Measurements from ENCODE around the gene TUBG2.

The TUBG2 gene

GRCh38 chr17:42669705-42669976 is 10.6 kb downstream of the TUBG2 start:
- H3K9me3 ChIP-seq (ENCODE audit: control insufficient read depth, insufficient read depth, low read length) = no peaks in the 10 kb centered on the region
- H3K36me3 ChIP-seq (ENCODE audit: insufficient read depth, low read length) = peaks cover 6% of the 10 kb centered on the region
- H3K4me1 ChIP-seq (ENCODE audit: insufficient read depth, low read length) = peaks cover 20% of the 10 kb centered on the region; the same call in 1 of the 2 replicates
- H3K9ac ChIP-seq (ENCODE audit: low read depth, low read length) = peak overlapping the region; percentile 27; the same call in 1 of the 2 replicates

- Histone ChIP-seq H3K36me3 (ENCODE audit: insufficient read depth, low read length) (peaks cover 6% of the 10 kb centered on the region), H3K9me3 (ENCODE audit: control insufficient read depth, insufficient read depth, low read length) (no peaks in the 10 kb centered on the region), H3K4me1 (ENCODE audit: insufficient read depth, low read length) (peaks cover 22% of the 10 kb centered on the region; the same call in 1 of the 2 replicates), H3K9ac (ENCODE audit: low read depth, low read length) (peak overlapping the region; percentile 64; the same call in 1 of the 2 replicates)
These were observed 11.1 kb downstream of the TUBG2 start for GRCh38 chr17:42669977-42670788.

- Histone ChIP-seq H3K9ac (ENCODE audit: low read depth, low read length) (peak overlapping the region; percentile 64), H3K36me3 (ENCODE audit: insufficient read depth, low read length) (peaks cover 6% of the 10 kb centered on the region), H3K9me3 (ENCODE audit: control insufficient read depth, insufficient read depth, low read length) (no peaks in the 10 kb centered on the region), H3K4me1 (ENCODE audit: insufficient read depth, low read length) (peaks cover 22% of the 10 kb centered on the region; the same call in 1 of the 2 replicates)
These were observed 11.9 kb downstream of the TUBG2 start for GRCh38 chr17:42670789-42671657.

- Histone ChIP-seq H3K4me1 (ENCODE audit: insufficient read depth, low read length) (peaks cover 22% of the 10 kb centered on the region; the same call in 1 of the 2 replicates), H3K9ac (ENCODE audit: low read depth, low read length) (peak overlapping the region; percentile 64), H3K9me3 (ENCODE audit: control insufficient read depth, insufficient read depth, low read length) (no peaks in the 10 kb centered on the region), H3K36me3 (ENCODE audit: insufficient read depth, low read length) (peaks cover 1% of the 10 kb centered on the region; the same call in 1 of the 2 replicates)
These were observed 13.0 kb downstream of the TUBG2 start for GRCh38 chr17:42672038-42672437.

GRCh38 chr17:42673266-42673884 is 14.3 kb downstream of the TUBG2 start:
- Histone ChIP-seq H3K9me3 (ENCODE audit: control insufficient read depth, insufficient read depth, low read length) (no peaks in the 10 kb centered on the region), H3K36me3 (ENCODE audit: insufficient read depth, low read length) (no peaks in the 10 kb centered on the region), H3K4me1 (ENCODE audit: insufficient read depth, low read length) (peaks cover 10% of the 10 kb centered on the region; the same call in 1 of the 2 replicates), H3K9ac (ENCODE audit: low read depth, low read length) (peak overlapping the region; percentile 43; the same call in 1 of the 2 replicates)

- Histone ChIP-seq H3K9me3 (ENCODE audit: control insufficient read depth, insufficient read depth, low read length) (no peaks in the 10 kb centered on the region), H3K9ac (ENCODE audit: low read depth, low read length) (peak overlapping the region; percentile 43; the same call in 1 of the 2 replicates), H3K4me1 (ENCODE audit: insufficient read depth, low read length) (peaks cover 10% of the 10 kb centered on the region; the same call in 1 of the 2 replicates), H3K36me3 (ENCODE audit: insufficient read depth, low read length) (no peaks in the 10 kb centered on the region)
These were observed 15.0 kb downstream of the TUBG2 start for GRCh38 chr17:42673885-42674754.

GRCh38 chr17:42674755-42675347 is 15.8 kb downstream of the TUBG2 start:
- Histone ChIP-seq H3K4me1 (ENCODE audit: insufficient read depth, low read length) (peaks cover 10% of the 10 kb centered on the region; the same call in 1 of the 2 replicates), H3K36me3 (ENCODE audit: insufficient read depth, low read length) (no peaks in the 10 kb centered on the region), H3K9ac (ENCODE audit: low read depth, low read length) (peak overlapping the region; percentile 89; the same call in 1 of the 2 replicates), H3K9me3 (ENCODE audit: control insufficient read depth, insufficient read depth, low read length) (no peaks in the 10 kb centered on the region)

GRCh38 chr17:42675348-42675964 is 16.4 kb downstream of the TUBG2 start:
- Histone ChIP-seq H3K4me1 (ENCODE audit: insufficient read depth, low read length) (peaks cover 10% of the 10 kb centered on the region; the same call in 1 of the 2 replicates), H3K9ac (ENCODE audit: low read depth, low read length) (peak overlapping the region; percentile 89), H3K36me3 (ENCODE audit: insufficient read depth, low read length) (no peaks in the 10 kb centered on the region), H3K9me3 (ENCODE audit: control insufficient read depth, insufficient read depth, low read length) (no peaks in the 10 kb centered on the region)

- no peaks in the 10 kb centered on the region for H3K9me3 ChIP-seq (ENCODE audit: control insufficient read depth, insufficient read depth, low read length)
- H3K4me1 ChIP-seq (ENCODE audit: insufficient read depth, low read length) = peaks cover 10% of the 10 kb centered on the region; the same call in 1 of the 2 replicates
These were observed 16.9 kb downstream of the TUBG2 start for GRCh38 chr17:42675965-42676423.

GRCh38 chr17:42676424-42677011 is 17.4 kb downstream of the TUBG2 start, which contains the start of gene PLEKHH3:
Gene PLEKHH3 (minus strand): TSS chr17:42676994. CDS start chr17:42676563, 431 bp downstream.
- Histone ChIP-seq H3K9me3 (ENCODE audit: control insufficient read depth, insufficient read depth, low read length) (no peaks in the 10 kb centered on the region), H3K9ac (ENCODE audit: low read depth, low read length) (peak within 1 kb of the TSS; percentile 89), H3K4me1 (ENCODE audit: insufficient read depth, low read length) (peaks cover 14% of the 10 kb centered on the region; the same call in 1 of the 2 replicates), H3K36me3 (ENCODE audit: insufficient read depth, low read length) (no peaks in the 10 kb centered on the region)

More at GRCh38 chr17:42675965-42676423, 16.9 kb downstream of the TUBG2 start:
- Histone ChIP-seq H3K9ac (ENCODE audit: low read depth, low read length) (peak overlapping the region; percentile 89), H3K36me3 (ENCODE audit: insufficient read depth, low read length) (no peaks in the 10 kb centered on the region)

- Histone ChIP-seq H3K36me3 (ENCODE audit: insufficient read depth, low read length) (no peaks in the 10 kb centered on the region), H3K9ac (ENCODE audit: low read depth, low read length) (peak overlapping the region; percentile 89; the same call in 1 of the 2 replicates), H3K9me3 (ENCODE audit: control insufficient read depth, insufficient read depth, low read length) (no peaks in the 10 kb centered on the region), H3K4me1 (ENCODE audit: insufficient read depth, low read length) (peaks cover 15% of the 10 kb centered on the region; the same call in 1 of the 2 replicates)
These were observed 18.2 kb downstream of the TUBG2 start for GRCh38 chr17:42677012-42677857.

All from ES-I3 (cell line).